ENCODE results near the gene BBS9.
"Not testable (repeated sequence)": the region's sequence is repeated elsewhere in the genome, so short reads cannot be mapped to it uniquely, and the experiment has no call there.

The BBS9 gene

DNA sequence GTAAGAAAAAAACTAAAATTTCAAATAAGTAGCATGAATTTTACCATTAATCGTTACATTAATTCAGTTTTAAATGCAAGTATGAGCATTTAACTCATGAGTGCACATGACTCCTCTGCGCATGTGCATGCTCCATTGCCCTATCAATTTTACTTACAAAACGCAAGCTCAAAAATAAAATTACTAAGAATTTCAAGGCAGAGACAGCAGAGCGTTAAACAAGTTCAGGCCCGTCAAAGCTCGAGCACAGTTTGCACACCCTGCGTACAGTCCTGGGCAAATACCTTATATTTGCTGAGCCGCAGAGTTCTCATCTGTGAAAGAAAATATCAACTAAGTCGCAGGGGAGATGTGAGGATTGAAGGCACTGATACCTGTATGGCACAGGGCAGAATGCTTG is 373.6 kb downstream of the BBS9 start:
- TF ChIP-seq, protein P1, sequence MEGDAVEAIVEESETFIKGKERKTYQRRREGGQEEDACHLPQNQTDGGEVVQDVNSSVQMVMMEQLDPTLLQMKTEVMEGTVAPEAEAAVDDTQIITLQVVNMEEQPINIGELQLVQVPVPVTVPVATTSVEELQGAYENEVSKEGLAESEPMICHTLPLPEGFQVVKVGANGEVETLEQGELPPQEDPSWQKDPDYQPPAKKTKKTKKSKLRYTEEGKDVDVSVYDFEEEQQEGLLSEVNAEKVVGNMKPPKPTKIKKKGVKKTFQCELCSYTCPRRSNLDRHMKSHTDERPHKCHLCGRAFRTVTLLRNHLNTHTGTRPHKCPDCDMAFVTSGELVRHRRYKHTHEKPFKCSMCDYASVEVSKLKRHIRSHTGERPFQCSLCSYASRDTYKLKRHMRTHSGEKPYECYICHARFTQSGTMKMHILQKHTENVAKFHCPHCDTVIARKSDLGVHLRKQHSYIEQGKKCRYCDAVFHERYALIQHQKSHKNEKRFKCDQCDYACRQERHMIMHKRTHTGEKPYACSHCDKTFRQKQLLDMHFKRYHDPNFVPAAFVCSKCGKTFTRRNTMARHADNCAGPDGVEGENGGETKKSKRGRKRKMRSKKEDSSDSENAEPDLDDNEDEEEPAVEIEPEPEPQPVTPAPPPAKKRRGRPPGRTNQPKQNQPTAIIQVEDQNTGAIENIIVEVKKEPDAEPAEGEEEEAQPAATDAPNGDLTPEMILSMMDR (IDR thresholded peaks at IDR 0.05; ENCODE audit: low read depth, low read length, missing control alignments) = no peak
- no peak for DNase-seq (ENCODE audit: extremely low read depth, low read depth)
- no peak overlapping the region for H3K4me3 ChIP-seq (replicated peaks; ENCODE audit: low read depth, low read length)

DNA sequence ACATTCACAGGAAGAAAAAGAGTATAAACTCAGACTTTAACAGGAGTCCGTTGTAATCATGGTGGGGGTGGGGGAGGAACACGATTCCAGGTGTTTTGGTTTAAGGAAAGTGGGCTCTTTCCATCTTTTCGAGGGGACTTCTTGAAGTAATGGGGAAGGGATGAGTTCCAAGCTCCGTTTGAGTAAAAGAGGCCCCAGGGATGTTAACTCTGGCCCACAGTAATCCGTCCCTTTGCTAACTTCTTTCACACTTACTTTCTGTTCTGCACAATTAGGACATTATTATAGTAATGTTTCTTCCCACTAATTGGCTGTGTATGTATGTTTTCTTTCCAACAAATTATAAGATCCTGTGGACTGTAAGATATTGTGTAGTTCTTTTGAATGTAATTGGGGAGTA is 374.4 kb downstream of the BBS9 start:
- no peak overlapping the region for H3K4me3 ChIP-seq (replicated peaks; ENCODE audit: low read depth, low read length)
- TF ChIP-seq, protein P1 (IDR thresholded peaks at IDR 0.05; ENCODE audit: low read depth, low read length, missing control alignments) = no peak
- no peak for DNase-seq (ENCODE audit: extremely low read depth, low read depth)

DNA sequence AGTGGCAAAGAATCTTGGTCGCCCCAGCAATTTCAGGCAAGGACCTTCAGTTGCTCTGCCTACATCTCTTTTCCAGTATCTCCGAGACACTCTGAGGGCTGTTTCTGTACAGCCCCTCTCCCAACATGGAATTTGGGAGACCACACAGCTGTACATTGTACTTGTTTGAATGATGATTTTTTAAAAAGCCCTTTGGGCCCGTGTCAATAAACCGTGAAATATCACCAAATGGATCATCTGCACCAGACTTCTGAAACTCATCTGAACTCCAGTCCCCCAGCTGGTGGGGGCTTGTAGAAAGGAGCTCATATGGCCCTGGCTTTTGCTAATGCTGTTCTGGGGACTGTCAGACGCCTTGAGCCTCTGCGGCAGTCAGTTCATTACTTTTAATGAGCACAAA is 374.9 kb downstream of the BBS9 start:
- no peak overlapping the region for H3K4me3 ChIP-seq (replicated peaks; ENCODE audit: low read depth, low read length)
- TF ChIP-seq, protein P1 (IDR thresholded peaks at IDR 0.05; ENCODE audit: low read depth, low read length, missing control alignments) = no peak
- DNase-seq (ENCODE audit: extremely low read depth, low read depth) = no peak

DNA sequence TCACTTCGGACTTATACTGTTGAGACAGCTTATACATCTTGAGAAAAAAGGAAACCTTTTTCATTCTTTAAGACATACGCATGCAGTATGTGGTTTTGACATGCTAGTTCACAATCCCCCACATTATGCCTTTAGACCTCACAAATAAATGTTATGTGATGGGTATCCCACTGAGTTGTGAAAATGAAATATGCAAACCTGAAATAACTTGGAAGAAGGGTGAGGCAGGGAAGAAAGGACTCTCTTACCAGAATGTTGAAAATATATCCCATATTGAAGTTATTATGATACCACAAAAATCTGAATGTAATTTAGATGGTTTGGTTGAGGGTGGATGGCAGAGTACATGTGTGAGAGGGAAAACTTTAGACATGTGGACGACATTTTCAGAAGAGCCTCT is 379.8 kb downstream of the BBS9 start:
- no peak overlapping the region for H3K4me3 ChIP-seq (replicated peaks; ENCODE audit: low read depth, low read length)
- TF ChIP-seq, protein P1 (IDR thresholded peaks at IDR 0.05; ENCODE audit: low read depth, low read length, missing control alignments) = no peak
- no peak for DNase-seq (ENCODE audit: extremely low read depth, low read depth)

DNA sequence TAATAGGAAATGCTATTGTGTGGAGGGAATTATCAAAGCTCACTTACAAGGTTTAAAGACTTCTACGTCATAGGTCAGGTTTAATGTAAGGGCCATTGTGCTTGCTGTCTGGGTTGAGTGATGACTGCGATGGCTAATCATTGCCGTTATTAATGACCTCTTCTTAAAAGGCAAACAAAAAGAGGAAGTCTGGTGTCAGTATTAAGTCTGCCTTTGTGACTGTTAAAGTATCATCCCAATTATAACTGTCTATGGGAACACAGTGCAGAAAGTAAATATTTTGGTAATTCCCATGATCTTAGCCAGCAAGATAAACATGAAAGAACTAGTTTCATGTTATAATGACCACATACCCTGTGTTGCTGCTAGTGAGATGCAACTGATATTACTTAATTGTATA is 382.4 kb downstream of the BBS9 start:
- TF ChIP-seq, protein P1 (IDR thresholded peaks at IDR 0.05; ENCODE audit: low read depth, low read length, missing control alignments) = no peak
- H3K4me3 ChIP-seq (replicated peaks; ENCODE audit: low read depth, low read length) = no peak overlapping the region
- DNase-seq (ENCODE audit: extremely low read depth, low read depth) = no peak

DNA sequence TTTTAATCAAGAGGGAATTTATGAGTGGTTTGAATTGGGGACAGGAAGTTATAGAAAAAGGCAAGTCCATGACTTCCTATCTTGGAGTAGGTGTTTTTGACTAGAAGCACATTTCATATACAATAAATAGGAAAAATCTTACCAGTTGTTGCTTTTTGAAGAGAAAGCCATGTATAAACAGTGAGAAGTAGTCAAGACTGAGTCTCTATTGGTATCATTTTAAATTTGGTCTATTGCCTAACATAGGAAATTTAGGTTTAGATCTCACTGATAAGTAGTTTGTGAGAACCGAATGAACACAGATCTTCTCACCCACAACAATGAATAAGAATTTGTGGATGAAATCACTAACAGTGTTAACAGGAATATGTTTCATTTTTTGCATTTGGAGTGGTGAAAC is 387.2 kb downstream of the BBS9 start:
- no peak overlapping the region for H3K4me3 ChIP-seq (replicated peaks; ENCODE audit: low read depth, low read length)
- no peak for DNase-seq (ENCODE audit: extremely low read depth, low read depth)
- TF ChIP-seq, protein P1 (IDR thresholded peaks at IDR 0.05; ENCODE audit: low read depth, low read length, missing control alignments) = no peak

DNA sequence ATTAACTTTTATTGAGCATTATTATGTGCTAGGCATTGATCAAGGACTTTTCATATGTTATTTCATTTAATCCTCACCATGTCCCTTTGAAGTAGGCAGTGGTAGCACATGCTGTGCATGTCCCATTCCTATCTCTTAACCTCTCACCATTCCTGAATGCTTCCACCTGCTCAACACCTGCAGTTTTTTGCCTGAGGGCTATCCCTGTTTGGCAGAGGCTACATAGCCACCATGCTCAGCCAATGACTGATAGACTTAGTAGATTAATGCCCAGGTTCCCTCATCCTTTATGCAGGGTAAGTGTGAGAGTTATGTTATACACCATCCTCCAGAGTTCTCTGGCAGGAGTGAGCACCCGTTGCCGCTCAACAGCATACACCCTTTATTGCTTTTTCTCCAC is 387.8 kb downstream of the BBS9 start:
- H3K4me3 ChIP-seq (replicated peaks; ENCODE audit: low read depth, low read length) = no peak overlapping the region
- TF ChIP-seq, protein P1 (IDR thresholded peaks at IDR 0.05; ENCODE audit: low read depth, low read length, missing control alignments) = no peak

DNA sequence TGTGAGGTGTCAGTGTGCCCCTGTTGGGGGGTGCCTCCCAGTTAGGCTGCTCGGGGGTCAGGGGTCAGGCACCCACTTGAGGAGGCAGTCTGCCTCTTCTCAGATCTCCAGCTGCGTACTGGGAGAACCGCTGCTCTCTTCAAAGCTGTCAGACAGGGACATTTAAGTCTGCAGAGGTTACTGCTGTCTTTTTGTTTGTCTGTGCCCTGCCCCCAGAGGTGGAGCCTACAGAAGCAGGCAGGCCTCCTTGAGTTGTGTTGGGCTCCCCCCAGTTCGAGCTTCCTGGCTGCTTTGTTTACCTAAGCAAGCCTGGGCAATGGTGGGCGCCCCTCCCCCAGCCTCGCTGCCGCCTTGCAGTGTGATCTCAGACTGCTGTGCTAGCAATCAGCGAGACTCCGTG is 397.6 kb downstream of the BBS9 start:
- H3K4me3 ChIP-seq (replicated peaks; ENCODE audit: low read depth, low read length); DNase-seq (ENCODE audit: extremely low read depth, low read depth): not testable (repeated sequence)

More for the DNA sequence above, 387.8 kb downstream of the BBS9 start:
- DNase-seq (ENCODE audit: extremely low read depth, low read depth) = no peak

DNA sequence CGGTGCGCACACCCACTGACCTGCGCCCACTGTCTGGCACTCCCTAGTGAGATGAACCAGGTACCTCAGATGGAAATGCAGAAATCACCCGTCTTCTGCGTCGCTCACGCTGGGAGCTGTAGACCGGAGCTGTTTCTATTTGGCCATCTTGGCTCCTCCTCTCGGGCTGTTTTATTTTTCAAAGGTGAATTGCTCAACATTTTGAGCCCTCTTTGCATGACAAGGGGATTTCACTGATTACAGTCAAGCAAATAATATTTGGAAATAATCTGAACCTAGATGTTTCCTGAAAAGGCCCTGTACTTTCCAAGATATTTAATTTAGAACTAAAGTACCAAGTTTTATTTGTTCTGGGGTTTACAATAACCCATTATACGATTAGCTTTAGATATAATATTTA is 398.2 kb downstream of the BBS9 start:
- not testable (repeated sequence) for DNase-seq (ENCODE audit: extremely low read depth, low read depth); H3K4me3 ChIP-seq (replicated peaks; ENCODE audit: low read depth, low read length)

Measured in HFF-Myc (cell line).